ENCODE measurements around the gene SPHK1.

Gene SPHK1

DNA sequence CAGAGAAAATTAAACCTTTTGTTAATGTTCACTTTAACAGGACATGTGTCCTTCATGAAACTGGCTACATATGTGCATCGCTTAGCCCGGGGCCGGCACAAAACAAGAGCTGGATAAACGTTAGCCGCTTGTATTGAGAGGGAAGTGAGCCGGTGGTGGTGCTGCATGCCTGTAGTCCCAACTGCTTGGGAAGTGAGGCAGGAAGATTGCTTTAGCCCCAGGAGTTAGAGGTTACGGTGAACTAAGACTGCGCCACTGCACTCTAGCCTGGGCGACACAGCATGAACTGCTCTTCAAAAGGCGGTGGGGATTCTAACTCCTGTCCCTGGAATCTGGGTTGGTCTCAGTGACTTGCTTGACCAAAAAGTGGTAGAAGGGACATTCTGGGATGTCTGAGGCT, 15.0 kb upstream of the SPHK1 start:
- TF ChIP-seq FOXP2 (optimal IDR thresholded peaks at IDR 0.05; ENCODE audit: borderline replicate concordance, extremely low read depth, extremely low read length, insufficient read depth), result no peak
- TF ChIP-seq, protein P1, sequence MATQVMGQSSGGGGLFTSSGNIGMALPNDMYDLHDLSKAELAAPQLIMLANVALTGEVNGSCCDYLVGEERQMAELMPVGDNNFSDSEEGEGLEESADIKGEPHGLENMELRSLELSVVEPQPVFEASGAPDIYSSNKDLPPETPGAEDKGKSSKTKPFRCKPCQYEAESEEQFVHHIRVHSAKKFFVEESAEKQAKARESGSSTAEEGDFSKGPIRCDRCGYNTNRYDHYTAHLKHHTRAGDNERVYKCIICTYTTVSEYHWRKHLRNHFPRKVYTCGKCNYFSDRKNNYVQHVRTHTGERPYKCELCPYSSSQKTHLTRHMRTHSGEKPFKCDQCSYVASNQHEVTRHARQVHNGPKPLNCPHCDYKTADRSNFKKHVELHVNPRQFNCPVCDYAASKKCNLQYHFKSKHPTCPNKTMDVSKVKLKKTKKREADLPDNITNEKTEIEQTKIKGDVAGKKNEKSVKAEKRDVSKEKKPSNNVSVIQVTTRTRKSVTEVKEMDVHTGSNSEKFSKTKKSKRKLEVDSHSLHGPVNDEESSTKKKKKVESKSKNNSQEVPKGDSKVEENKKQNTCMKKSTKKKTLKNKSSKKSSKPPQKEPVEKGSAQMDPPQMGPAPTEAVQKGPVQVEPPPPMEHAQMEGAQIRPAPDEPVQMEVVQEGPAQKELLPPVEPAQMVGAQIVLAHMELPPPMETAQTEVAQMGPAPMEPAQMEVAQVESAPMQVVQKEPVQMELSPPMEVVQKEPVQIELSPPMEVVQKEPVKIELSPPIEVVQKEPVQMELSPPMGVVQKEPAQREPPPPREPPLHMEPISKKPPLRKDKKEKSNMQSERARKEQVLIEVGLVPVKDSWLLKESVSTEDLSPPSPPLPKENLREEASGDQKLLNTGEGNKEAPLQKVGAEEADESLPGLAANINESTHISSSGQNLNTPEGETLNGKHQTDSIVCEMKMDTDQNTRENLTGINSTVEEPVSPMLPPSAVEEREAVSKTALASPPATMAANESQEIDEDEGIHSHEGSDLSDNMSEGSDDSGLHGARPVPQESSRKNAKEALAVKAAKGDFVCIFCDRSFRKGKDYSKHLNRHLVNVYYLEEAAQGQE (IDR thresholded peaks at IDR 0.05; ENCODE audit: insufficient read depth in 1 of 2, low read depth in 2 of 2, low read length in 2 of 2), result no peak
- TF ChIP-seq SIN3A (IDR thresholded peaks at IDR 0.05; ENCODE audit: borderline replicate concordance, insufficient read depth, low read length), result no peak
- TF ChIP-seq TAF1 (IDR thresholded peaks at IDR 0.05; ENCODE audit: borderline replicate concordance, insufficient read depth, low read length), result no peak
- TF ChIP-seq POLR2AphosphoS5 (IDR thresholded peaks at IDR 0.05; ENCODE audit: low read depth, low read length), result no peak

DNA sequence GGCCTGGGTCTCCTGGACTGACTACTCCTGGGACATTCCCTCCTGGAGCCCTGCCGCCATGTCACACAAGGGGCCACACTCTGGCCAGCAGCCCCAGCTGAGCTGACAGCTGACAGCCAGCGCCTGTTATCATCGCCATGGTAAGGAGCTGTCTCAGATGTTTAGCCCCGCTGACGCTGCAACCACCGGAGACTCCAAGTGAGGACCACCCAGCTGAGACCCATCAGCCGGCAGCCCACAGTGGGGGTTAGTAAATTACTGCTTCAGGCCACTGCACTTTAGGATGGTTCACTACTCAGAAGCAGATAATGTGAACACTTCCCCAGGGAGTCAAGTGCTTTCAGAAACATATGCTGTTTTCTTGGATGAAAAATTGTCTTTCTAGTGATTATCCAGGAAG, 14.6 kb upstream of the SPHK1 start:
- TF ChIP-seq FOXP2 (optimal IDR thresholded peaks at IDR 0.05; ENCODE audit: borderline replicate concordance, extremely low read depth, extremely low read length, insufficient read depth) (no peak), TAF1 (IDR thresholded peaks at IDR 0.05; ENCODE audit: borderline replicate concordance, insufficient read depth, low read length) (no peak), POLR2AphosphoS5 (IDR thresholded peaks at IDR 0.05; ENCODE audit: low read depth, low read length) (no peak), SIN3A (IDR thresholded peaks at IDR 0.05; ENCODE audit: borderline replicate concordance, insufficient read depth, low read length) (no peak)
- TF ChIP-seq, protein P1 (IDR thresholded peaks at IDR 0.05; ENCODE audit: insufficient read depth in 1 of 2, low read depth in 2 of 2, low read length in 2 of 2), result no peak

DNA sequence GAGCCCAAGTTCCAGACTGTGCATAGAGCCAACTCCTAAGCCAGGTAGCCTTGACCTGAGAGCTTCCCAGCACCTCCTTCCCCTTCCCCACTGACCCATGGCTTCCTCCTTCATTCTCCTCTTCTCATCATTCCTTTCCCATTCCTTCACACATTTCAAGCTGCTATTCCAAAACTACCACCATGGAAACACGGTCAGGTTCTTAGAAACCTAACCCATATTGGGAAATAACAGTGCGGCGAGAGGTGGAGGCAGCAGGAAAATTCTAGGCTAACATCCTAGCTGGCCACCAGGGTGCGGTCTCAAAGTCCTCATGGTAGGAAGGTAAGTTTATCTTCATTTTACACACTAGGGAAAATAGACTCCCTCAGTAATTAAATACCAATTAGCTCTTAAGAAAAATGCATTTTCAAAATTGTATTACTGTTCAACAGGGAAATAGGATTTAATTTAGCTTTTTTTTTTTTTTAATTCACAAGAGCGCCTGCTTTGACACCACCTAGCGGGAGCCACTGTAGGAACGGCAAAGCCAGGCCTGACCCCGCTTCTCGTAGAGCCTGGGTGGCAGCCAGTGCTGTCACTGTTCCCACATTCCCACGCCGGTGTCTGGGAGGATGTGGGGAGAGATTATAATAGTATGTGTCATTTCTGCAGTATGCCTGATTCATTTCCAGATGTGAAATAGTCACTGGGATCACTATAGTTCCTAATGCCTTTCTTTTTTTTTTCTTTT, 14.0 kb upstream of the SPHK1 start:
- TF ChIP-seq TAF1 (IDR thresholded peaks at IDR 0.05; ENCODE audit: borderline replicate concordance, insufficient read depth, low read length) (no peak), POLR2AphosphoS5 (IDR thresholded peaks at IDR 0.05; ENCODE audit: low read depth, low read length) (no peak), SIN3A (IDR thresholded peaks at IDR 0.05; ENCODE audit: borderline replicate concordance, insufficient read depth, low read length) (no peak), FOXP2 (optimal IDR thresholded peaks at IDR 0.05; ENCODE audit: borderline replicate concordance, extremely low read depth, extremely low read length, insufficient read depth) (no peak)
- TF ChIP-seq, protein P1 (IDR thresholded peaks at IDR 0.05; ENCODE audit: insufficient read depth in 1 of 2, low read depth in 2 of 2, low read length in 2 of 2), result no peak

DNA sequence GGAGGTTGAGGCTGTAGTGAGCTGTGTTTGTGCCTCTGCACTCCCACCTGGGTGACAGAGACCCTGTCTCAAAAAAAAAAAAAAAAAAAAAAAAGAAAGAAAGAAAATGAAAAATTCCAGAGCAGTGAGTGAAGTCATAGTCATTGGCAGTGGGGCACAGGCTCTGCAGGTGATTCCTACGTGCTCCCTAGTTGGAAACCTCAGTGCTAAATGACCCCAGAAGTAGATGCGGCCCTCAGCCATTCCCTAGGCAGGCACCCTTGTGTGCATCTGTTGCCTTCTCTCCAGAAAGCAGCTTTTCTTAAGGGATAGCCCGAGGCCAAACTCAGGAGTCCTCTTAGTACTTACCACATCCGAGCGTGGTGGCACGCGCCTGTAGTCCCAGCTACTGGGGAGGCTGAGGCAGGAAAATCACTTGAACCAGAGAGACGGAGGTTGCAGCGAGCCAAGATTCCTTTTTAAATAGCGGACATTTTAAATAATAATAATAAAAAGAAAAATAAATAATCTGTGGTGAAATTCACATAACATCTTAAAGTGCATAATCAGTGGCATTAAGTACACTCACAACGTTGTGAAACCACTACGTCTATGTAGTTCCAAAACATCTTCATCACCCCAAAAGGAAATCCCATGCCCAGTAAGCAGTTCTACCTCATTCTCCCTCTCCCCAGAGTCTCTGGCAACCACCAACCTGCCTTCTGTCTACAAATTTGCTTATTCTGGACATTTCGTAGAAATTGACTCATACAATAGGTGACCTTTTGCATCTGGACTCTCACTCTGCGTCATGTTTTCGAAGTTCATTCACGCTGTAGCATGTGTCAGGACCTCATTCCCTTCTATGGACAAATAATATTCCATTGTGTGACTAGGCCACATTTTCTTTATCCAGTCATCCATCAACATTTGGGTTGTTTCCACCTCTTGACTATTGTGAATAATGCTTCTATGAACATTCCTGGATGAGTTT, 12.5 kb upstream of the SPHK1 start:
- TF ChIP-seq, protein P1 (IDR thresholded peaks at IDR 0.05; ENCODE audit: insufficient read depth in 1 of 2, low read depth in 2 of 2, low read length in 2 of 2), result no peak
- no peak for TF ChIP-seq TAF1 (IDR thresholded peaks at IDR 0.05; ENCODE audit: borderline replicate concordance, insufficient read depth, low read length)
- no peak for TF ChIP-seq POLR2AphosphoS5 (IDR thresholded peaks at IDR 0.05; ENCODE audit: low read depth, low read length)
- TF ChIP-seq FOXP2 (optimal IDR thresholded peaks at IDR 0.05; ENCODE audit: borderline replicate concordance, extremely low read depth, extremely low read length, insufficient read depth), result no peak
- TF ChIP-seq SIN3A (IDR thresholded peaks at IDR 0.05; ENCODE audit: borderline replicate concordance, insufficient read depth, low read length), result no peak

All from PFSK-1 (cell line).